Amniotic epithelial cell (primary cell): ENCODE measurements around the gene HOXA13.

Experiments used
- DNase-seq: peaks from one replicate; pipeline ENCODE4 v3.0.0-alpha.2; 2010; ENCODE audit warnings: low read depth

Gene HOXA13

DNA sequence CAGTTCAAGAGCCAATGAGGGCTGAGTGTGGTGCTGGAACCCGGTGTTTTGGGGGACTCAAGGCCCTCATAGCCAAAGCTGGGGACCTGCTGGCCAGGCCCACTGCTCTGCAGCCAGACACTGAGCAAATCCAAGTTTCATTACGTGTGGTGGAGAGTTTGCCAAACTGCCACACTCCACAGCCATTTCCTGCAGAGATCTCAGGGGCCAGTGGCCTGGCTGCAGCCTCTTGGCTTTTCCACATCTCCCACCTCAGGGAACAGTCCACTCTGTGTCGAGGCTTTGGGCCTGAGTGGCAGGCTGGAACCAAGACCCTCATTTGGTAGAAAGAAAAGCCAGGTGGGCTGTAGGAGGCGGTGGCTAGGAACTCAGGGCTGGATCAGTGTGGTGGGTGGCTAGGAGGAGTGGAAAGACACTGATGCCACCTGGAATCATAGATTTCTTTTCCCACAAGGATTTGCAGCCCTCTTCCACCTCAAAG, 18.1 kb downstream of the HOXA13 start:
- DNase-seq: no peak

GRCh38 chr7:27180431-27181420, 19.2 kb downstream of the HOXA13 start:
- no peak for DNase-seq

DNA sequence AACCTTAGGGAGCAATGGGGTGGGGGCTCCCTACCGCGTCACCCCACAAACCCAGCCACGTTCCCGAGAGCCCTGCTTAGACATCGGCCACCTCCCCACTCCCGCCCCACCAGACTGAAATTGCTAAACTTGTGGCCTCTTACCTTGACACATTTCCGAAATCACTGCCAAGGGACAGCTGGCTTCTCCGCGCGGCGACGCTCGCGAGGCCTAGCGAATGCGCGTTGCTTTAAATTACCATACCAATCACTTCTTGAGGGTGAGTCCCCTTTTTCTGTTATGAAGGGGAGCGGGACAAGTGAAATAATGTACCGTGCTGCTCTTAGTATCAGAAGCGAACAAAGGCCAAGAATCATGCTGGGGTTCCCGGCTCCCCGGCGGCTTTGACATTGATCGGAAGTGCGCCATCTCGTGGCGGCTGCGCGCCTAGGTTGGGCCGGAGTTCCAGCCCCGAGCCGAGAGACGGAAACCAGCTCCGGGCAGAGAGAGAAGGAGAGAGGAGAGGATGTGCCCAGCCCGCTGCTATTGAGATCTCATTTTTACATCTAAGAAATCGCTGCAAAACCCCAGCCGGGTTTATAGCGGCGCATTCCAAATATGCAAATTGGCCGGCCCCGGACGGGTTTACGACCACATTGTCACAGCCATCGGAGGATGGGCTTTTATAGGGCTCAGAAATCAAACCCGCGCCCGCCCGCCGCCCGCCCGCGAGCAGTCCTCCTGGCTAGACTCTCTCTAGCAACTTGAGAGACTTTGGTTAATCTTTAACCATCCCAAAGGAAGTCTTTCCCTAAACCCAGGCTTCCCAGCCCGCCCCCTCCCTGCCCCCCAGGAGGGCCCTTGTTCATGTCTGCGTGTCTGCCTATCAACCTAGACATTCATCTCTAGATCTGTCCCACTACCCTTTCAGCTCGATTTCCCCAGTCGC, 20.1 kb downstream of the HOXA13 start:
- peak; percentile 28 for DNase-seq

DNA sequence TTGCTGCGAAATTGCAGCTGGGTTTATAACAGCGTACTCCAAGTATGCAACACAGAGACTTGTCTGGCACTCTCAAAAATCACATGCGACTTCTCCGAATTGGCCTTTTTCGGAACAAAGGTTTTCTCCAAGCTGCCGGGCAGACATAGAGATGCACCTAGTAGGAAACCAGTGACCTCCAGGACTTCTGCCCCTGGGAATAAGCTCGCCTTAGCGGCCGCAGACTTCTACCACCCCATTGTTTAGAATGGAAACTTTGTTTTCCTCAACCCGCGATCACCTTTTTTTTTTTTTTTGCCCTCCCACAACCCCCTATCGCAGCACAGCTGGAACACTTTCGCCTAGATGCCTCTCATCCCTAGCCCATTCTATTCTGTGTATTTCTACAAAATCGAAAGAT, 20.9 kb downstream of the HOXA13 start:
- DNase-seq: no peak

DNA sequence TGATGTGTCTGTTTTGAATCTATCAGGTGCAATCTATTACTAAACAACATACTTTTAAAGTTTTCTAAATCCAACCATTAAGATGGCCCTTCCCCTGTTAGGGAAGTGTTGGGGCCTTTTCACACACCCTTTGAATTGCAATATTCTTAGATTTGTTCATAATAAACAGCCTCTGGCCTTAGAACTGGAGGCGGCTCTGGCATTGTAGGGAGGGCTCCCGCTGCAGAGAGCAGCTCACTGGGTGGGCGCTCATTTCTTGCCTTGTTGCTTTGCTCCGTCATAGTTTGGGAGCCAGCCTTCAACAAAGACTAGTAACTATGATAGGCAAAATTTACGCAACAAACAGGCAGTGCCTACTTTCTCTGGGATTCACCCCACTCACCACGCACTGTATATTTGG, 21.5 kb downstream of the HOXA13 start:
- DNase-seq: no peak

DNA sequence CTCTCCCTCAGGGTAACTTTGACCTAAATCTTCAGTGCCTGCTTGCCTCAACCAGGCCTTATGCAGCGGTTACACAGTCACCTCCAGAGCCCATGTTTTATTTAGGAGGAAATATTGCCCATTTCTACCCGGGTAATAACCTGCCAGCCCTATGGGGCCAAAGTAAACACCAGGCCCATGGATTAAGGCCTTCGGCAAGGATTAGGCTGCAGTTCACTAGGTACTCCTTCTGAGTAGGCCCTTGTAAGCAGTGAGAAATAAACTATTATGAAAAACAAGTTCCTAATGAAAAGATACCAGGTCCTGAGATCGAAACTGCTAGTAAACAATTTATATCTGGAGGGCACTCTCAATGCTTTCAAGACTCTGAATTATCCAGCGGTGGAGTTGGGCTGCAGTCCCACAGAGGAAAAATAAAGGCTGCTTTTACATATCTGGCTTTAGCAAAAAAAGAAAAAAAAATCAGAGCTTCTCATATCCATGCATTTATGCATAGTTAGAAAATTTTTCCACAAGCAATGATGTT, 22.0 kb downstream of the HOXA13 start:
- no peak for DNase-seq

DNA sequence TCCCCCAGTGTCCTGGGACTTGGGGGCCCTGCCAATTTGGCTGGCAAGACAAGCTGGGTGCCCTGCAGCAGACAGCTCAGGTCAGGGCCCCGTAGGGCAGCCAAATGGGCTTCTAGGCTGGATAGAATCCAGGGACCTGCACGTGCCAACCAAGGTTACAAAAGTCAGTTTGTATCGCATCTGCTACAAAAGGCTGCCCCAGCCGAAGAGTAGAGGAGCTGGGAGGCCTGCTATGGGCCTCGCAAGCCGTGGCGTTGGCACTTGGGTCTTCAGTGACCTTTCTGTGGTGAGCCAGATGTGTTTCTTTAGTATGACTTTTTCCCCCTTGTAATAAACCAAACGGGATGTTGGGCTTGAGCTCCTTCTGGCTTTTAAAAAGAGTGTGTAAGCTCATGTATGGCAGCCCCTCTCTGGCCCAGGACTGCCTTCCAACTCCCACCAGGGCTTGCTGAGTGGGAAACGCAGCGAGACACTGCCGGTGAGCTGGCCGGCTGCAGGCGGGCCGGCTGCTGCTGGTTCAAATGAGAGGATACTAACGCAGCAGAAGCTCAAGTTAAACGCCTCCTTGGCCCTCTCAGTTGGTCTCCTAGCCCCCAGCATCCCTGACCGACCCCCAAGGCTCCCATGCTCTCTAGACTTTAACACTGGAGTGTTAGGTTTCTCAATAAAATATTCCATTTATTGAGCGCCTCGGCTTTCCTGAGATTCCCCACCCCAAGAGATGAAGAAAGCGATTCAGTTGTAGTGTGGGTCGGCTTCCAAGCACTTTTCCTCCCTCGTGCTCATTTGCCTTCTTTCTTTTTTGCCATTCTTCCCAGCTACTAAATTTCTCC, 22.7 kb downstream of the HOXA13 start:
- no peak for DNase-seq

- DNase-seq: no peak
These were observed 23.4 kb downstream of the HOXA13 start for GRCh38 chr7:27176524-27176845.

- no peak for DNase-seq
These were observed 24.0 kb downstream of the HOXA13 start for GRCh38 chr7:27175626-27176523.

DNA sequence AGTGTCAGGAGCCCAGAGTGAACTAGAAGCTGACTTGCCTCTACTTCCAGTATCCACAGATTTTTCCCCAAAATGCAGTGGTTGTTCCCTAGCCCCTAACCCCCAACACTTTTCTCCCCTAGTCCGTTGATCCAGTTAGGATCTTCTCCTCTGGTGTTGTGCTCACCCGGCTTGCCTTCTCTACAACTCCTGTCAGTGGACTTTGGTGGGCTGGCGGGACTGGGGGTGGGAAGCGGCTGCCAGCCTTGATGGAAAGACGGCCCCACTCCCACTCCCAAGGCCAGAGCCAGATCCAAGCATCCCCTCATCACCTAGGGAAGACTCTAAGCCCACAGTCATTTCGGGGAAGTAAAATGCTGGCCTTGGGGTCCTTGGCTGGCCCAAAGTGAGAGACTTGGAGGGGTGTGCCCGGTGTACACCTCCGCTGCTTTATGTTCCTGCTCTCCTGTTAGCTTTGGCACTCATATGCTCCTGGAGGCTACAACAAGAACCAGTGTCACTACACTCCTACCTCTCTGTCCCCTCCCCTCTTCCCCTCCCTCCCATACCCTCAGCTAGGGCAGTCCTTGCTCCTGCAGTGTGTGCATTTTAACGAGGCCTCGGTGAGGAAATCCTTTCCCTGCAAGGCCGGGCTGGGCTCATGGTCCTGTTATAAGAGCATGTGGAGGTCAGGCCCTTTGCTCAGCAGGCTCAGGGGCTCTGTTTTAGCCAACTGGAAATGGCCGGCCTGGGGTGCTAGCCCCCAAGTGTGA, 24.8 kb downstream of the HOXA13 start:
- DNase-seq: no peak

- no peak for DNase-seq
These were observed 25.7 kb downstream of the HOXA13 start, which contains the start of gene HOXA10 for GRCh38 chr7:27173956-27174873. Gene HOXA10, minus strand, starts transcription at chr7:27174320. Its CDS starts 14 bp downstream, at chr7:27174306.

- DNase-seq: no peak
These were observed 26.4 kb downstream of the HOXA13 start for GRCh38 chr7:27173511-27173955.

GRCh38 chr7:27172823-27173510, 26.9 kb downstream of the HOXA13 start:
- DNase-seq: no peak

- no peak for DNase-seq
These were observed 27.5 kb downstream of the HOXA13 start for GRCh38 chr7:27172315-27172774.

DNA sequence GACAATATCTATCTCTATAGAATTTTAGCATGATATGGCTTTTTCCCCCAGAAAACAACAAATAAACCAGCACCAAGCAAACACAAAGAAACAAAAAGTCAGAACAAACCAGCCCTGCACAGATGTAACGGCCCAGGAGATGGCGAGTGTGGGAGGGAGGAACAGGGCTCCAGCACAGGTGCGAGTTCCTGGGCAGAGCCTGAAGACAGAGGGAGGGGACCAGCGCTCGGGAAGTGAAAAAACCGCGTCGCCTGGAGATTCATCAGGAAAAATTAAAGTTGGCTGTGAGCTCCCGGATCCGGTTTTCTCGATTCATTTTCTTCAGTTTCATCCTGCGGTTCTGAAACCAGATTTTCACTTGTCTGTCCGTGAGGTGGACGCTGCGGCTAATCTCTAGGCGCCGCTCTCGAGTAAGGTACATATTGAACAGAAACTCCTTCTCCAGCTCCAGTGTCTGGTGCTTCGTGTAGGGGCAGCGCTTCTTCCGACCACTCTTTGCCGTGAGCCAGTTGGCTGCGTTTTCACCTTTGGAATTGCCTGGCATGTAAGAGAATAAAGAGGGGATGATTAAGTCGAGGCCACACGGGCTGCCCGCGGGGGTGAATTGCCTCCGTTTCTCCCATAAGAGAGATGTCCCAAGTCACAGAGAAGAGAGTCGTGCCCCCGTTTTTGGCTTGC, 28.1 kb downstream of the HOXA13 start:
- DNase-seq: no peak

- no peak for DNase-seq
These were observed 28.6 kb downstream of the HOXA13 start for GRCh38 chr7:27171325-27171636.
